Upper lobe of left lung (tissue), 4 donors: ENCODE results near the gene SLC26A2.

Experiments used
- CTCF ChIP-seq, 6 experiments: fragments of 450-650 bp in 4 of 6; fragments of 200-600 bp in 2 of 6; sonication (generic) in 2 of 6; IDR thresholded peaks; one replicate each; pipeline ENCODE4 v1.5.1; 2016 to 2019; ENCODE audit warnings: antibody characterized with exemption in 6 of 6
- EP300 ChIP-seq, 4 donors: sonication (generic); formaldehyde crosslinking; IDR thresholded peaks; one replicate each; pipeline ENCODE4 v1.5.1; 2017; ENCODE audit warnings: antibody characterized with exemption in 4 of 4, control low read depth in 2 of 4
- POLR2A ChIP-seq, 4 donors: fragments of 450-650 bp; IDR thresholded peaks; one replicate each; pipeline ENCODE4 v1.5.1; 2016 to 2017; ENCODE audit warnings: antibody characterized with exemption in 4 of 4, mild to moderate bottlenecking in 2 of 4
- POLR2AphosphoS5 ChIP-seq, 2 donors: sonication (generic); formaldehyde crosslinking; IDR thresholded peaks; one replicate each; pipeline ENCODE4 v1.5.1; 2017; ENCODE audit warnings: antibody characterized with exemption in 2 of 2

- TF ChIP-seq CTCF (IDR thresholded peaks at IDR 0.05) (no peak), POLR2AphosphoS5 (IDR thresholded peaks at IDR 0.05) (no peak), POLR2A (IDR thresholded peaks at IDR 0.05) (no peak), EP300 (IDR thresholded peaks at IDR 0.05) (no peak)
These were observed 48.2 kb upstream of the SLC26A2 start for GRCh38 chr5:149912226-149912871.
